LoVo (cell line): ENCODE measurements around the gene ROCK1.
"Not testable (repeated sequence)": the region's sequence is repeated elsewhere in the genome, so short reads cannot be mapped to it uniquely, and the experiment has no call there.

Source experiments
- DNase-seq: peaks from one replicate; pipeline ENCODE4 v3.0.0-alpha.2; 2016; ENCODE audit warnings: low spot score

ROCK1 gene

GRCh38 chr18:21052385-21052784 lies 59.2 kb downstream of the ROCK1 start:
- DNase-seq, result no peak

GRCh38 chr18:21051620-21052019 lies 60.0 kb downstream of the ROCK1 start:
- DNase-seq, result no peak

- no peak for DNase-seq
Measured at GRCh38 chr18:21049306-21049705, 62.3 kb downstream of the ROCK1 start.

GRCh38 chr18:21047126-21047525 lies 64.5 kb downstream of the ROCK1 start:
- DNase-seq, result no peak

GRCh38 chr18:21040466-21040865 lies 71.1 kb downstream of the ROCK1 start:
- DNase-seq, result no peak

GRCh38 chr18:21038201-21038600 lies 73.4 kb downstream of the ROCK1 start:
- no peak for DNase-seq

GRCh38 chr18:21031845-21032244 lies 79.8 kb downstream of the ROCK1 start:
- DNase-seq, result no peak

- not testable (repeated sequence) for DNase-seq
Measured at GRCh38 chr18:21018257-21018656, 93.4 kb downstream of the ROCK1 start.

GRCh38 chr18:21012308-21012707 lies 99.3 kb downstream of the ROCK1 start:
- DNase-seq, result no peak

- no peak for DNase-seq
Measured at GRCh38 chr18:21004726-21005125, 106.9 kb downstream of the ROCK1 start.

GRCh38 chr18:21000667-21001066 lies 110.9 kb downstream of the ROCK1 start:
- DNase-seq, result no peak

- DNase-seq, result no peak
Measured at GRCh38 chr18:20997371-20997770, 114.2 kb downstream of the ROCK1 start.

GRCh38 chr18:20996418-20996817 lies 115.2 kb downstream of the ROCK1 start:
- no peak for DNase-seq

GRCh38 chr18:20988726-20989125 lies 122.9 kb downstream of the ROCK1 start:
- DNase-seq, result no peak

- DNase-seq, result no peak
Measured at GRCh38 chr18:20975077-20975476, 136.5 kb downstream of the ROCK1 start.

GRCh38 chr18:20971886-20972267 lies 139.7 kb downstream of the ROCK1 start:
- no peak for DNase-seq

GRCh38 chr18:20966795-20967194 lies 144.8 kb downstream of the ROCK1 start:
- no peak for DNase-seq

GRCh38 chr18:20963027-20963426 lies 148.6 kb downstream of the ROCK1 start:
- DNase-seq, result no peak

GRCh38 chr18:20960735-20961134 lies 150.9 kb downstream of the ROCK1 start:
- DNase-seq, result no peak

GRCh38 chr18:20950827-20951226 lies 160.8 kb downstream of the ROCK1 start:
- DNase-seq, result not testable (repeated sequence)
